Stimulated activated CD4-positive, alpha-beta T cell treated with anti-CD3 and anti-CD28 coated beads, Interleukin-4, amount 100 ng/mL, for 48 hours (primary cell): ENCODE measurements around the gene SYCE1.

Source experiments
- DNase-seq, 2 donors: peaks; one replicate each; pipeline ENCODE4 v3.0.0-alpha.2; 2020; ENCODE audit warnings: low read depth in 2 of 2

Gene SYCE1

GRCh38 chr10:133511907-133512528, 53.4 kb downstream of the SYCE1 start:
- no peak for DNase-seq

GRCh38 chr10:133511408-133511807, 54.0 kb downstream of the SYCE1 start:
- DNase-seq, result no peak

- no peak for DNase-seq
Observed at GRCh38 chr10:133509700-133510099, 55.7 kb downstream of the SYCE1 start.
